CD4-positive, alpha-beta T cell treated with Interferon gamma for 1 hour (primary cell): ENCODE measurements around the gene AMMECR1L.
"Not testable (repeated sequence)": the region's sequence is repeated elsewhere in the genome, so short reads cannot be mapped to it uniquely, and the experiment has no call there.

Experiments used
- DNase-seq: peaks from one replicate; pipeline ENCODE4 v3.0.0-alpha.2; 2020

Gene AMMECR1L

DNA sequence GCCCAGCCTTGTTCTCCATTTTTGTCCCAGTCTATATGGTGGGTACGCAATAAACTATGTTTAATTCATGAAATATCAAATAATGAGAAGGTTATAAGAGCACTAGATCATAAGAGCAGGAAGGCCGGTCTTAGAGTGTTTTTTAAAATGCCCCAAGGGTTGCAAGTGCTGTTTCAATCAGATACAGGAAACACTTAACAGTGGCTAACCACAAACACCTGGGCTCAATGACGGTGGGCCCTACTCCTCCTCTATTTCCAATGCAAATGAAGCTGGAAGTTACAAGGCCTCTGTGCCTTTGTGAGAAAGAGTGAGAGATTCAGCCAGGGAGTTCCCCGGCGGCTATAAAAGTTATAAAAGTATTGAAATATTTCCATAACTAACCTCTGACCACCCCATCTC is 55.9 kb downstream of the AMMECR1L start:
- DNase-seq: peak; percentile 69

DNA sequence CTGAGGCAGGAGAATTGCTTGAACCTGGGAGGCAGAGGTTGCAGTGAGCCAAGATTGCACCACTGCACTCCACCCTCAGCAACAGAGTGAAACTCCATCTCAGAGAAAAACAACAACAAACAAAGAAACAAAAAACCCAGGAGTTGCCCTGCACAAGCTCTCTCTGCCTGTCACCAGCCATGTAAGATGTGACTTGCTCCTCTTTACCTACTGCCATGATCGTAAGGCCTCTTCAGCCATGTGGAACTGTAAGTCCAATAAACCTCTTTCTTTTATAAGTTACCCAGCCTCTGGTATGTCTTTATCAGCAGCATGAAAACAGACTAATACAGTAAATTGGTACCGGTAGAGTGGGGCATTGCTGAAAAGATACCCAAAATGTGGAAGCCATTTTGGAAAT is 59.0 kb downstream of the AMMECR1L start:
- DNase-seq: not testable (repeated sequence)

DNA sequence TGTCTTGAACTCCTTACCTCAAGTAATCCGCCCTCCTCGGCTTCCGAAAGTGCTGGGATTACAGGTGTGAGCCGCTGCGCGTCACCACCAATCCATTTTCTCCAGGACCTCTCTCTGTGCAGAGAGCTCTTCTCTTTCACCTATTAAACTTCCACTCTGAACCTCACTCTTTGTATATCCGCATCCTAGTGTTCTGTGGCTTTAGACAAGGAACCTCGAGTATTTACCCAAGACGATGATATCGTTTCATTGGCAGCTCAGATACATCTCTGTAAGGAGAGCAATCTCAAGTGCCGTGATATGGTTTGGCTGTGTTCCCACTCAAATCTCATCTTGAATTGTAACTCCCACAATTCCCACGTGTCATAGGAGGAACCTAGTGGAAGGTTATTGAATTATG is 59.7 kb downstream of the AMMECR1L start:
- DNase-seq: no peak

DNA sequence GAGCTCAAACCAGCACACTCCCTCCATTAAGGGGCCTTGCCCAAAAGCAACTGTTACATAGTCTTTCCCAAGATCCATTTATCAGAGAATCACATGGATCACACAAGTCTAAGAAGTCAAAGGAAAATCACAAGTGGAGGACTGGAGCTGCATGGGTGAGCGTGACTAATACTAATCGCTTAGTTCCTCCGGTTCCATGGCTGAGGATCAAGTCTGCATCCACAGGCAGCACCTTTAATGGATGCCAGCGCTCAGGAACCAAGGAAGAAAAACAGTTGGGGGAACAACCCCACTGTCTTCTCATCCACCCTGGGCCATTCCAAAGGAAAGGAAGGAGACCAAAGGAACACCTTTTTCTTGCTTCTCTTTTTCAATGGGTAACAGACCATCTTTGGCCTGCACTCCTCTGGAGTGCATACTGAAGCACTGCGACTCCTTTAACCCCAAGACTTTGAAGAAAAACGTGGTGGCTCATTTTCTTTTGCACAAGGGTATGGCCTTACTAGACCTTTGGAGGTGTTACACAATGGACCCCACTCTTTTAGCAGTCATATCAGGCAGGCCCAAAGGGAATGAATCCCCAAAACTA is 65.6 kb downstream of the AMMECR1L start:
- DNase-seq: no peak

DNA sequence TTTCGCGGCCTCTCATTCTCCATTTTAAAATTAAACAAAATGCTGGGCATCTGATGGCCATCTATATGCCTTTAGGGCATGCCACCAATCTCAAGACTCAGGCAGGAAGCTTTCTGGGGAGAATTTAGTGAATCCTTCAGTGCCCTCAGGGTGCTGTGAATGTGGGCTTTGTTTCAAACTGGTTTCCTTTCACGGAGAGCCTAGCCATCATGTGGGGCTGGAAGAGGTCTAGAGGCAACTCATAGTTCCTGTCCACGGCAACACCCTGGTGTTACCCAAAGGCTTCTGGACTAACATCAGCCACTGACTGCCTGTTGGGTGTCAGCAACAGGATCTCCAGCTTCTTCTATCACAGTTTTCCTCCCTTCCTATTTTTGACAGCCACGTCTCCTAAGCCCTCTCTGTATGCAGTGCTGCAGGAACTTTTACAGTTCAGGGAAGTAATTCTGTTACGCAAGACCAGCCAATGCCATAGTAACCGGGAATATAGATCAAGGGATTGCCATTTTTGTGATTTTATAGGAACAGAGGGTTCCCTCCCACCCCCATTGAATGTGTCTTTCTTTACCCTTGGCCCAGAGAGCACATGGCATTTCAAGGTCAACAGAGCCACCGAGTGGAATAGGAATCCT is 66.8 kb downstream of the AMMECR1L start:
- DNase-seq: no peak

DNA sequence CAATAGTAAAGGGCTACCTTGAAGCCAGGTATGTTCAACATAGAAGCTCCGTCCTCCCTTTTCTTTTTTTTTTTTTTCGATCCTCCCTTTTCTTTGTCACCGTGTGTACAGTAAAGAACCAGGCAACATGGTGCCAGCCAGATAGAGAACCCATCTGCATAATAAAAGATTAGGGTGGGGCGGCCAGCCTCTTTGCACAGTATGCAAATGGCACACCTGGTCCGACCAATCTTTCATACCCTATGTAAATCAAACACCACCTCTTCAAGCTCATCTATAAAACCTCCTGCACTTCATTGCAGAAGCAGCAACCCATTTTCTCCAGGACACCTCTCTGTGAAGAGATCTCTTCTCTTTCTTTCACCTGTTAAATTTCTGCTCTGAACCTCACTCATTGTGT is 67.5 kb downstream of the AMMECR1L start:
- no peak for DNase-seq

DNA sequence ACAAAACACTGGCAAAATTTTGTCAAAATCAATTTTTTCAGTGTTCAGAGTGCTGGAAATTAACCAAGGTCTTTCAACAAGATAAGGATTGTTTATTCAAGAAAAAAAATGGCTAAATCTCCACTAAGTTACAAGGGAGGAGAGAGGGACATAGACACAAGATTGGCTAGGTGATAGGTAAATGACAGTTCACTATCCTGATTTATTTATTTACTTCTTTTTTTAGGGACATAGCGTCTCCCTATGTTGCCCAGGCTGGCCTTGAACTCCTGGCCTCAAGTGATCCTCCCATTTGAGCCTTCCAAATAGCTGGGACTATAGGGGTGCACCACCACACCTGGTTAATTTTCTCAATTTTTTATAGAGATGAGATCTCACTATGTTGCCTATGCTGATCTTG is 71.1 kb downstream of the AMMECR1L start:
- no peak for DNase-seq

DNA sequence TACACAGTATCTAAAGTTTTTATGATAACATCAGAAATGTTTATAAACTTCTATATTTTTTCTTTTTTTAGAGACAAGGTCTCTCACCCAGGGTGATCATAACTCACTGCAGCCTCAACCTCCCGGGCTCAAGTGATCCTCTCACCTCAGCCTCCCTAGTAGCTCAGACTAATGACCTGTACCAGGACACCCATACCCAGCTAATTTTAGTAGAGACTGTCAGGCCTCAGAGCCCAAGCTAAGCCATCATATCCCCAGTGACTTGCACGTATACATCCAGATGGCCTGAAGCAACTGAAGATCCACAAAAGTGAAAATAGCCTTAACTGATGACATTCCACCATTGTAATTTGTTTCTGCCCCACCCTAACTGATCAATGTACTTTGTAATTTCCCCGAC is 73.3 kb downstream of the AMMECR1L start:
- DNase-seq: not testable (repeated sequence)
